ENCODE results near the gene DUSP8.

DNA sequence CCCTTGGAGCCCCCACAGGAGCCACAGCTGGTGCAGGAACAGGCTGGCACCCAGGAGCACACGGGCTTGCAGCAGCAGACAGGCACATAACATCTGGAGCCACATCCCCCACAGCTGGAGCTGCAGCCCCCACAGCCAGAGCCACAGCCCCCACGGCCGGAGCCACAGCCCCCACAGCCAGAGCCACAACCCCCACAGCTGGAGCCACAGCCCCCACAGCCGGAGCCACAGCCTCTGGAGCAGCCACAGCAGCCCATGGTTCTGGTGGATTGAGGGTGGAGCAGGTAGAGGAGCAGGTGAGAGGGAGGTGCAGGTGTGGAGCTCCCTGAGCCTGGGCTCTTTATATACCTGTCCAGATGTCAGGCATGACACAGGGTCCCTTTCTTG lies 25.9 kb upstream of the DUSP8 start, which contains the start of gene KRTAP5-2:
- no peak for TF ChIP-seq EZH2 (IDR thresholded peaks at IDR 0.05; ENCODE audit: borderline replicate concordance, insufficient read depth, low read length, poor library complexity, severe bottlenecking)
- no peak for TF ChIP-seq REST (IDR thresholded peaks at IDR 0.05; ENCODE audit: borderline replicate concordance)
- TF ChIP-seq RAD21 (conservative IDR thresholded peaks at IDR 0.05), result no peak
- no peak for TF ChIP-seq CTCF (IDR thresholded peaks at IDR 0.05; ENCODE audit: poor library complexity, severe bottlenecking)
- no peak for TF ChIP-seq SMC3 (conservative IDR thresholded peaks at IDR 0.05; ENCODE audit: poor library complexity)
